Measurements from ENCODE around the gene TBC1D24.

The TBC1D24 gene

DNA sequence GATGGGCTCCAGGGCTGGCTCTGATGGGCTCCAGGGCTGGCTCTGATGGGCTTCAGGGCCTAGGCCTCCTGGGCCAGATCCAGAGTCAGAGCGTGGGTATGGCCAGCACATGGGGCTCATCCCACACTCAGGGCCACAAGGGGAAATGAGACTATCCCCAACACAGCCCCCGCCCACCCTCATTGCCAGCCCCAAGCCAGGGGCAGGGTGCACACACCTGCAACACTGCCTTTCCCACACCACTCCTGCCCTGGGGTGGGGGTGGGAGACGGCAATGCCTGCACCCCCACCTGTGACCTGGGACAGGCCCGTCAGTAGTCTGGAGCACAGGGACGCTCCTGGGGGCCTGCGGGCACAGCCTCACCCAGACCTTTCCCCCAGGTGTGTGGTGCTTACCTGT lies 24.5 kb downstream of the TBC1D24 start:
- no peak for DNase-seq (ENCODE audit: low read depth)

GRCh38 chr16:2499890-2500429 lies 25.0 kb downstream of the TBC1D24 start:
- no peak for DNase-seq (ENCODE audit: low read depth)

- DNase-seq (ENCODE audit: low read depth), result no peak
Observed at GRCh38 chr16:2500430-2500917, 25.5 kb downstream of the TBC1D24 start.

DNA sequence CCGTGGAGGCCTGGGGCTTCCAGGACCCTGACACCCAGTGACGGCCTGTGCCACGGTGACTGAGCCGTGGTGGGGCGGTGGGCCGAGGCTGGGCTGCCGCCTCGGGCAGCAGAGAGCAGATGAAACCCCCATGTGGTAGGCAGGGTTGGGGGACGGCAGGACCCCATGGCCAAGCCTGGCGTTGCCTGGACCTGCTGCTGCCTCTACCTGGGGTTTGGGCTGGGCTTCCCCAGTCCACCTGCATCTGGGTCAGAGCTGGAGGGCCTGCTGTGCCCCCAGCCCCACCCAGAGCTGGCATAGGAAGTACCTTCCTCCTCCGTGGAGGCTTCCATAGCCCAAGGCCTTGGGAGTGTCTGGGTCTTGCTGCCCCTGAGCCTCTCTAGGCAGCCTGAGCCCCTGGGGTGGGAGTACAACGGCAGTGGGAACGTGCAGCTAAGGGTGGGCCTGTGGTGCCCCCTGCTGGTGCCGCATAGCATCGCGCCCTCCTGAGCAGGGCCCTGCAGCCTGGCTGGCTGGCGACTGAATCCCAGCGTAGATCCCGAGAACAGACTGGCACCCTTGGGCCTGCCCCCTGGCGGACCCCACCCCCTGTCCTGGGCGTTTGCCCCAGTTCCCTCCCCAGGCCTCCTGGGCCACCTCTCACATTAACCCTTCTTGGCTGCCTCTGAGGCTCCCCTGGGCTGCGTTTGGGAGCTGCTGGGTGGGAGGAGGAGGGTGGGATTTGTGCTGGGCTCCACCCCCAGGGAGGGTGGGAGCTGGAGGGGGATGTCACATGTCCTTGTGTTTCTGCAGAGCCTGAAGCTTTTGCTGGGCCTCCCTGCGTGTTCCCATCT lies 26.2 kb downstream of the TBC1D24 start:
- DNase-seq (ENCODE audit: low read depth), result peak; percentile 64

DNA sequence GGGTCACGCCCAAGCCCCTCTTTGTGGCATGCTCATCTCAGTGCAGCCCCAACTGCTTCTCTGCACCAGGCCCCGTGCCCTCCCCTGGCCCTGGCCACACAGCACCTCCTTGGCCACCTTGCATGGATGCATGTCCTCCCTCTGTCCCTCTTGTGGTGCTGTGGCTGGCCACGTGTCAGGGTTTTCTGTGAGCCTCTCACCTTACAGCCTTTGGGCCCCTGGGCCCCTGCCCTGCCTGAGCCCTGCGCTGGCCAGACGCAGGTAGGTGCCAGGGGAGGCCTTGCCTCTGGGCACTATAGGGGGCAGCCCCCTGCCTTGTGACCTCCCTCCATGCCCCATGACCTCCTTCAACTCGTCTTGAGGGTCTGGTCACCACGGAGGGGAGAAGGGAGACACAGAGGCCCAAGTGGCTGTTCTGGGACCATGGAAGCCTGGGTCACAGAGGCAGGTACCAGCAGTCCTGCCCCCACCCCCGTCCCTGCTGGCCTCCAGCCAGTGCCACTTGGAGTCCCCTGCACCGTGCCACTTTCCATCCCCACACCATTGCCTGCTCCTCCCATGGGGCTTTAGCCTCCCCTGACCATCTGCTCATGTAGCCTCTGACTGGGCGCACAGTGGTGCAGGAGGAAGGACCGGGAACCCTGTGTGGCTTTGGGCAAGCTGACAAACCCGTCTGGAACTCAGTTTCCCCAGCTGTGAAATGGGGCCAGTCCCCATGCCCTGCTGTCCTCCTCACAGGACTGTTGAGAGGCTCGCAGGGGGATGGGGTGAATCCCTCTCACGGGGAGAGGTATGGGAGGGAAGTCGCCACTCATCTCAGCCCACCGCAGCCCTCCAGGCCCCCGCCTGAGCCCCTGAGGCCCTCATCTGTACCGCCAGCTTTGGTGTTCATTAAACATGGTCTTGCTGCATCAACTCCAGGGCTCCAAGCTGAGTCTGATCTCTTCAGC lies 27.3 kb downstream of the TBC1D24 start:
- DNase-seq (ENCODE audit: low read depth), result no peak

DNA sequence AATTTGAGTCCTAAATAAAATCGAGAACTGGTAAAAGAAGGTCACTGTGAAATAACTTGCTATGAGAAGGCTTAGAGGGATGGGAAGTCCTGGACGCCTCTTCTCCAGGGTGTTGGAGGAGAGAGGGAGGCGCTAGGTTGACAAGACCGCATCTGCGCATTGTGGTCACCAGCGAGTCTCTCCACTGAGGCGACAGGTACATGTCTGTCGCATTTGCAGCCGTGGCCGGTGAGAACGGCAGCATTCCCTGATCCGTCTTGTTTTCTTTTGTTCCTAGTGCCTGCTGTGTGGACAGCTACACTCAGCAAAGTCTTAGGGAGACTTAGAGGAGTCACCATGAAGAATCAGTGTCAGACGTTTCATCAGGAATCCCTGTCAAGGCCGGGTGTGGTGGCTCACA lies 30.8 kb downstream of the TBC1D24 start:
- DNase-seq (ENCODE audit: low read depth), result no peak

DNA sequence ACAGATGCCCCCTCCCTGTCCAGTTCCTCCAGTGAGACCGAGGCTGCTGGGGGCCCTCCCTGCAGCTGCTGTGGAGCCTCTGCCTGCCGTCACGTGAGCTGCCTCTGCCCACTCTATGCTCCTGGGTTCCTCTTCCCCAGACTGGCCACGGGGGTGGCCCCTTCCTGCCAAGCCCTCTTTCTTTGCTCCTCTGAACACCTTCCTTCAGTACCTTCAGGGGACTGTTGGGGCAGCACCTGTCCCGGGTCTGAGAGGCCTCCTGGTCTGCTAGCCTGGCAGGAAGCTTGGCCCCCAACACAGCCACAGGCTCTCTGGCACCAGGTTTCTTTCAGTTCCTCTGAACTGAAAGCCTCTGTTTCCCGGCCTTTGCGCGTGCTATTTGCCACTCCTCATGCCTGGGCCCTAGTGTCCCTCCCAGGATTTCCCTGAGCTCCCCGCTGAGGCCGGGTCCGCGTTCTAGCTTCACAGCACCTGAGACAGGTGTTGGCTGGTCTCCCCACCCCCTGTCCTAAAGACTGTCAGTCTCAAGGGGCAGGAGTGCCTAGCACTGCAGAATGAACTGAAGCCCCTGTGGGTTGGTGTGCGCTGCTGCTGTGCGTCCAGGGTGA lies 32.2 kb downstream of the TBC1D24 start:
- DNase-seq (ENCODE audit: low read depth), result no peak

DNA sequence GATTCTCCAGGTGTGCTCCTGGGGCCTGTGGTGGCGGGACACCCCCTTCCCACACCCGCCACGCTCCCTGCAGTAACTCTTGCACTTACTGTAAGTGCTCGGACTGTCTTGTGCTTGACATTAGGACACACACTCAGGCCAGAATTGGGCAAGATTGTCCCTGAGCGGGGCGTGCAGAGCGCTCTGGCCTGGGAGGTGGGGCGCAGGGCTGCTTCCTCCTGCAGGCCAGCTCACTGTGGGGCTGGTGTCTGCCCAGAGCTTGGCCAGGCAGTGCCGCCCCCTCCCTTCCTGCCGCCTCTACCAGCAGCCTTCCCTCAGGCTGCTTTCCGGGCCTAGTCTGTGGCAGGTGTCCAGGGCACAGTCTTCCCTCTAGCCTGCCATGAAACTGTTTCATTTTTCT lies 32.7 kb downstream of the TBC1D24 start:
- DNase-seq (ENCODE audit: low read depth), result no peak

GRCh38 chr16:2508722-2509400 lies 33.9 kb downstream of the TBC1D24 start:
- DNase-seq (ENCODE audit: low read depth), result no peak

DNA sequence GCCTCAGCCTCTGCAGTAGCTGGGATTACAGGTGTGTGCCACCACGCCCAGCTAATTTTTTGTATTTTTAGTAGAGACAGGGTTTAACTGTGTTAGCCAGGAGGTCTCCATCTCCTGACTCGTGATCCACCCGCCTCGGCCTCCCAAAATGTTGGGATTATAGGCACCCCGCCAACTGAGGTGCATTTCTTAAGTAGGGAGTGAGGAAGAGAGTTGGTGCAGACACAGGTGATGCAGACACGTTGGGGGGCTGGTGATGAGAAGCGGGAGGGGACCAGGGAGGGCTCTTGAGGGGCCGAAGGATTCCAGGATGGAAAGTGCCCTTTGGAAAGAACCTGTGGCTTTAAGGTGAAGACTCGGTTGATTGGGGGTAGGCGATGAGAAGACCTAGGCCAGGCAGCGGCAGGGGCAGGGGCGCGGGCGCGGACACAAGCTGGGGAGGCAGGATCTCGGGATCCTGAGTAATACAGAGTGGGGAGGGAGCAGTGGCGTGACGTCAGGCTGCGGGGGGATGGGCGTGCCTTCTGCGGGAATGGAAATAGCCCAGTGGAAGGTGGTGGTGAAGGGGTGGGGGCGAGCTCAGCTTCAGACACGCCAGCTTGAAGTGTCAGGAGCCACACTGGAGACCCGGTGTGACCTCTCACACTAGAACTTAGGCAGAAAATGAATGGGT lies 36.3 kb downstream of the TBC1D24 start:
- no peak for DNase-seq (ENCODE audit: low read depth)

DNA sequence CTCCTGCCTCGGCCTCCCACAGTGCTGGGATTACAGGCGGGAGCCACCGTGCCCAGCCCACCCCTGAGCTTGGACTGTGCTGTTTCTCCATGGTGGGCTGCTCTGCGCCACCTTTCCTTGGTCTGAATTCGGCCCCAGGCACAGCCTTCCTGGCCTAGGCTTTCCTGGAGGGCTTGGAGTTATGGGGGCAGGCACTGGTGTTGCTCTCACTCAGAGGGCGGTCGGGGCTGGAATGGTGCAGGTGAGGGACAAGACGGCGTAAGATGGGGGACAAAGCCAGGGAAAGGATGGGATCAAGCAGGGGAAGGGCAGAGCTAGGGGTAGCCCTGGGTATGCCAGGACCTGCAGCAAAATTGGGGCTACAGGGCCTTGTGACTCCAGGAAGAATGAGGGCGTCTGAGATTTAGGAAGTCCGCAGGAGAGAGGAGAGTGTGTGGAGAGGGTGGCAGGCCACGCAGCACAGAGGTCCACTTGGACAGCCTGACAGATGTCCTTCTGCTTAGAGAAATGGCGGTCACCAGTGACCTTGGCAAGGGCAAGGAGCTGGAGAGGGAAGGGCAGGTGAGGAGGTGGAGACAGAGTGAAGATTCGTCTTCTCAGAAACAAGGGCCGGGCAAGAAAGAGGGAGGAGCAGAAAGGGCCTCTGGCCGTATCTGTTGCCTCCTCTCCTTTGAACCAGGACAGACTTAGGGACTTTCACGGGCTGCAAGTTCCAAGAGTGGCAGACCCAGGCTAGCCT lies 37.2 kb downstream of the TBC1D24 start:
- DNase-seq (ENCODE audit: low read depth), result no peak

DNA sequence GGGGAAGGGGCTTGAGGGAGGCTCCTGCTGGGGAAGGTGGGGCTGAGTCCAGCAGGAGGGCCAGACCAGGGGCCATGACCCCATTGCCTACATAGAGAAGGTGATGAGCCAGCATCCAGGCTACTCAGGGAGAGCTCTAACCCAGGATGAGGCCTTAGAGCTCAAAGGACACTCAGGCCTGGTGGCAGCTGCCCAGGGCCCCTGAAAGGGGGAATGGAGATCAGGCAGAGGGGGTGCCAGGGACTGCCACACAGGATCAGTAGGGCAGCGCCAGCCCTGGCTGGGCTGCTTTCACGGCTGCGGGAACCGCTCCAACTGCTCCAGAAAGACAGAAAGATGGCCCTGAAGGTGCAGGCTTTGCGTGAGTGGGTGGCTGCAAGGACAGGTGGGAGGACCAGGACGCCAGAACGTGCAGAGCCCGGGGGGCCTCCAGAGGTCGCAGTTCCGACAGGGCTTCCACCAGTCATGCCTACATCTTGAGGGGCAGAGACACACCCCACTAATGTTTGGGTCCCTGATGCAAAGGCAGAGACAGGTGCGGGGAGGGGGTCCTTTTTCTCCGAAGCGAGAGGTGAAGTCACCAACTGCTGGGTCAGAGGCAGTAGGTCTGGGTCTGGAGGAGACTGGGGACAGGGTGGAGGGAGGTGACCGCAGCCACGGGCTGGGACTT lies 37.9 kb downstream of the TBC1D24 start:
- no peak for DNase-seq (ENCODE audit: low read depth)

DNA sequence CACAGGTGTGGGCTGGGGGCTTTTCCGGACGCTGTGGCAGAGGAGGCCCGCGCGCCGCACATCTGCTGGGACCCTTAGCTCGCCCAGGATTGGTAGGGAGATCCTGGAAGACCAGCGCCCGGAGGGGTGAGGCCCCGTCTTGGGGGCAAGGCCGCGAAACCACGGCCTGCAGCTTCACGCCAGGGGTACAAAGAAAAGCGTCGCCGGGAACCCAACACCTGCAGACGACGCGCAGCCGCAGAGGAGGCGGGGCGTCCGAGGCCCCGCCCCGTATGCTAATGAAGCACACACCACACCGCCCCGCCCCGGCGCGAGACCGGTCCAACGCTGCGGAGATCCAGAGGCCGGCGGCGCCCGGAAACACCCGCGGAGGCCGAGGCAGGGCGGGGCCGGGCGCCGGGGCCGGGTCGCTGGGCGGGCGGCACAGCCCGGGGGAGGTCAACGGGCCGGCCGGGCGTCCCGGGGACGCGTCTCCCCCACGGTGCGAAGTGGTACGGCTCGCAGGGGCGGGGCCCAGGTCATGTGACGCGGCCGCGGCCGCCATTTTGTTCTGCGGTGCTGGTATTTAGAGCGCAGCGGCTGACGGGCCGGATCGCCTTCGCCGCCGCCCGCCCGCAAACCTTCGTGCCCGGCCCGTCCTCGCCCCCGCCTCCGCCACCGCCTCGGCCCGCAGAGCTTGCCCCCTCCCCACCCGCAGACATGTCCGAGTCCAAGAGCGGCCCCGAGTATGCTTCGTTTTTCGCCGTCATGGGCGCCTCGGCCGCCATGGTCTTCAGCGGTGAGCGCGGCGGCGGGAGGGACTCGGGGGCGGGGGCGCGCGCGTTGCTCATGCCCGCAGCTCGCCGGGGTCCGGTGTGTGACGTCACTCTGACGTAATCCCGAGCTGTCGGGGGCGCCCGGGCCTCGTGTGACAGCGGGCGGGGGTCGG lies 38.7 kb downstream of the TBC1D24 start, which contains the start of gene ATP6V0C:
Gene ATP6V0C, plus strand, starts transcription at position 548 of the 928 bp plus-strand sequence. Its CDS starts 152 bp downstream, at position 700.
- DNase-seq (ENCODE audit: low read depth), result peak; percentile 83

DNA sequence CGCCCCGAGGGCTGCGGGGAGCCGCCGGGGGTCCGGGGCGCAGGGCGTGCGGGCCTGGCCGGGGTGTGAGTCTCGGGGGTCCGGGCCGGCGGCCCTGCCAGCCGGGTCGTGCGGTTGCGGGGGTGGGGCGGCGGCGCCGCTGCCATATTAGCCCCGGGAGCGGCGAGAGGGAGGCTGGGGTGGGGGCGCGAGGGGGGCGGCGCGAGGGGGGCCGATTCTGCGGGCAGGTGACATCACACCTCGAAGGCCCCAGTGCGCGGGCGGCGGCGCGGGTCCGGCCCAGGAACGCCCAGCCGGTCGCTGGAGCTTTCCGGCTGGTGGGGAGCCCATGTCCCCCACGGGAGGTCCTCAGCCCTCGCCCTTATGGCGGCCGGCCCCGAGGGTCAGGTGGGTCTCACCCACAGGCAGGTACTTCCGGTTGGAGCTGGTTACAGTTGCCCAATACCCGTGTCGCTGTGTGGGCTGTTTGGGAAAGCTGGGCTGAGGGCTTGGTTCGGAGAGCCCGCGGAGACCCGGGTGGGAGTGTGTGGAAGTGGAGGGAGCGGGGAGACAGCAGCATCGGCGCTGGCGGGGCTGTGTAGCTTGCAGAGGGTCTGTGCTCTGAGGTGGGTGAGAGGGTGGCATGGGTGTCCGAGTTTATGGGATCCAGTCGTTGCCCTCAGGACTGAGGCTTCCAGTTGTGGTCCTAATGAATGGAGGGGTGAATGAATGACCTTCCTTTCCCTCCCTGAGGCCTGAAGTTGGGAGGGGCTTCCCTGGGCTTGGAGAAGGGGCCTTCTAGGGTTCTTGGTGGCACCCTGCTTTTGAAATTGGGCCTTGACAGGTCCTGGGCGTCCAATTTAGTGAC lies 39.6 kb downstream of the TBC1D24 start:
- DNase-seq (ENCODE audit: low read depth), result no peak

DNA sequence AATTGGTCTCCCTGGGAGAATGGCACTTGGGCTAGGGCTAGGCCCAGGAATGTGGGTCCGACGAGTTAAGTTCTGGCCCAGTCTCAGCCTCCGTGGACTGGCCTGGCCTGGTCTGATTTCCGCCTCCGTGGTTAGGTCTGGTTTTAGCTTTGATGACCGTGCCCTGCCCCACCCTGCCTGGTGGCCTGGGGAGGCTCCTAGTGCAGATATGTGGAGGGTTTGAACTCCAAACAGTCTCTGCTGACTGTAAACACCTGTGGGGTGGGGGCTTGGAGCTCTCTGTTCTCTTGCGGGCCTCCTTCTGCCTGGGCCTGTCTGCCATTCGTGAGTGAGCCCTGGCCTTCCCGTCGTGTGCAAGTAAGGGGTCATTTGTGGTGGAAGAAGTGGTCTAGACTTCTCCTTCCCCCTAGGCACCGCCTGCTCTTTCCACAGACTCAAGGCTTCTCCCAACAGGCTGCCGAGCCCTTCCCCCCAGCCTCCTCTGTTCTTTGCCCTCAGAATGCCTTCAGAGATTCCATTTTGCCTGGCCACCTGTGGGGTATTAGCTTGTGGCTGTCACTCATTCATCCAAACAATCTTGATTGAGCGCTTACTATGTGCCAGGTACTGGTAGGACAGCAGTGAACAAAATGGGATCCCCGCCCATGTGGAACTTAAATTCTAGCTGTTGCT lies 40.4 kb downstream of the TBC1D24 start:
- DNase-seq (ENCODE audit: low read depth), result no peak

DNA sequence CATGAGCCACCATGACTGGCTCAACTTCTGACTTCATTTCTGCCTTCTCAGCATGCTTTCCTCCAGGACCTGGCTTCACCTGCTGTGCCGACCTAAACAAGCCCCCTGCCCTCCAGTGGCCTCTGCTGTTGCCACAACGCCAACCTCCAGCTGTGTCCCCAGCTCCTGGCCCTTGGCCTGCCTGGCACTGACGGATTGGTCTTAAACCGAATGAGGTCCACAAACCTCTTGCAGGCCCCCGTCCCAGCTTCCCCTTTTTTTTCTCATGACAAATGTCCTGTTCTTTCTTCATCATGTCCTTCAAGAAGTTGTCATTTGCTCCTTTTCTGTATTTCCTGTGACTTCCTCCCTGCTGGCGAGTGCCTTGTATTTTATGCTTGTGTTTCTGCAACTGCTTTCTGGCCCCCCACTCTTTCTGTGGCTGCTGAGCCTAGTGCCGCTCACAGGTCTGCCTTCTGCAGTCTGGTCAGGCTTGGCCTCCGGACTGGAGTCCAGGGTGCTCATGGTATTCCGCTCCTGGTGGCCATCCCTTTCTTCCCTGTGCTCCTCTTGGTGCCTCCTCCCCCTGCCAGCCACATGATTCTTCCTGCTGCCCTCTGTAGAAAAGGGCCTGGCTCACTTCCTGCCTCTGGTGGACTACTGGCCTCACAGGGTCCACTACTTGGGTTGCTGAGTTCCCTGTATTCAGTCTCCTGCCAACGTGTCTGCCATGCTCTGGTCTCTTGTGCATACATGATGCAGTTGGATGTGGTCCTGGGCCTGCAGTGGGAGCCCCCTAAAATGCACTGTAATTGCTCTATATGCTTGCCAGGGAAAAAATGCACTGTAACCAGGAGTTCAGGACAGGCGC lies 41.7 kb downstream of the TBC1D24 start:
- DNase-seq (ENCODE audit: low read depth), result no peak
